Measurements from ENCODE around the gene HOXA6.

HOXA6 gene

DNA sequence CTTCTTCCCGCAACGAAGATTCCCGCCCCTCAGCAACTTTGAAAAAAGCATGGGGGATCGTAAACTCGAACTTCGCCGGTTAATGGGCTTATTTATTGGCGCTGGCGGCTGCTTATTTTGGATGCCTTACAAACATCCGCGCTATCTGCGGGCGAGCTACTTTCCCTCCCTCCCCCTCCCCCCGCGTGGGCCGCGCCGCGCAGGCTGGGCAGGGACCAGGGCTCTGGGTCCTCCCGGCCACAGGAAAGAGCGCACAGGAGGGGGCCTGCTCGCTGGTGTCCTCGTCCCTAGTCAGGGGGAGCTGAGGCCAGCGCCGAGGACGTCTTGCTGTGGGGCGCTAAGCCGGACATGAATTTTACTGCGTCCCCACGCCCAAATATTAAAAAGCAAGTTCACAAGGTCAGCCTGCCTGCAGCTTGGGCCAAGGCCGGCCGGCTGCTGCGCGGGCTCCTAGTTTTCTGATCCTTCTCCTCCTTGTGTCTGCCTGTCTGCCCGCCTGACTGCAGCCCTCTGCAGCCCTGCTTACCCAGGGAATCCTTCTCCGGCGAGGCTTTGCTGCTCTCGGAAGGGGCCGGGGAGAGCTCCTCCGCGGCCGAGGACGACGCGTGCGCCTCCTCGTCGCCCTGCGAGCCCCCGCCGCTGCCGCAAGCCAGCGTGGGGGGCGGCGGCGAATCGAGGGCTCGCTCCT is 25.4 kb upstream of the HOXA6 start:
- Mint-ChIP-seq H3K36me3 (peaks cover 8% of the 10 kb centered on the region), H3K4me1 (peaks cover 10% of the 10 kb centered on the region), H3K9me3 (no peaks in the 10 kb centered on the region), H3K27ac (peak overlapping the region; percentile 68), H3K4me3 (no peak overlapping the region), H3K27me3 (peaks cover 98% of the 10 kb centered on the region)
- peak; percentile 20 for DNase-seq
- CTCF ChIA-PET, result interaction anchor here (2.3 kb wide), 1 partner anchor 23 kb away, joined by 6 read pairs; no protein-coding TSS in a partner anchor

DNA sequence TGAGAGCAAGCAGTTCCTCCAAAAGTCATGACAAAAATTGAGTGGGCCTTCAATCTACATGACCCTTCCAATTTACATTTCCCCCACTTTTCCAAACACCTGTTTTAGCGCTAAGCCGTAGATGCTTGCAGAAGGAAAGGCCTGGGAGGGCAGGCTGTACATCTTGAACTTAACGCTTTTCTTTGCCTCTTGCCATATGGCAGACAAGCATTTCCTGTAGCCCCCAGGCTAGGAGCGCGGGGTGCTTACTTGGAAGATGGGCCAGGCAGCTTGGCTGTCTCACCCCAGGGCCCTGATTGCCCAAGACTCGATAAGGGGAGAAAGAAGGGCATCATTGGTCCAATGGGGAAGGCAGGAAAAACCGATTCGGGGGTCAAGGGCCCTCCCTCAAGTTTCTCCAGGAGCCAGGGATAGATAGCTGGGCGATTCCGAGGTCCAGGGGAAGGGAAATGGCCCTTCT is 24.8 kb upstream of the HOXA6 start:
- DNase-seq, result peak; percentile 17
- CTCF ChIA-PET, result interaction anchor here (2.3 kb wide), 1 partner anchor 24 kb away, joined by 6 read pairs; no protein-coding TSS in a partner anchor
- peak overlapping the region; percentile 68 for H3K27ac Mint-ChIP-seq
- peaks cover 8% of the 10 kb centered on the region for H3K36me3 Mint-ChIP-seq
- no peaks in the 10 kb centered on the region for H3K9me3 Mint-ChIP-seq
- H3K4me3 Mint-ChIP-seq, result peak overlapping the region; percentile 27
- H3K27me3 Mint-ChIP-seq, result peaks cover 98% of the 10 kb centered on the region
- H3K4me1 Mint-ChIP-seq, result peaks cover 10% of the 10 kb centered on the region

DNA sequence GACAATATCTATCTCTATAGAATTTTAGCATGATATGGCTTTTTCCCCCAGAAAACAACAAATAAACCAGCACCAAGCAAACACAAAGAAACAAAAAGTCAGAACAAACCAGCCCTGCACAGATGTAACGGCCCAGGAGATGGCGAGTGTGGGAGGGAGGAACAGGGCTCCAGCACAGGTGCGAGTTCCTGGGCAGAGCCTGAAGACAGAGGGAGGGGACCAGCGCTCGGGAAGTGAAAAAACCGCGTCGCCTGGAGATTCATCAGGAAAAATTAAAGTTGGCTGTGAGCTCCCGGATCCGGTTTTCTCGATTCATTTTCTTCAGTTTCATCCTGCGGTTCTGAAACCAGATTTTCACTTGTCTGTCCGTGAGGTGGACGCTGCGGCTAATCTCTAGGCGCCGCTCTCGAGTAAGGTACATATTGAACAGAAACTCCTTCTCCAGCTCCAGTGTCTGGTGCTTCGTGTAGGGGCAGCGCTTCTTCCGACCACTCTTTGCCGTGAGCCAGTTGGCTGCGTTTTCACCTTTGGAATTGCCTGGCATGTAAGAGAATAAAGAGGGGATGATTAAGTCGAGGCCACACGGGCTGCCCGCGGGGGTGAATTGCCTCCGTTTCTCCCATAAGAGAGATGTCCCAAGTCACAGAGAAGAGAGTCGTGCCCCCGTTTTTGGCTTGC is 24.2 kb upstream of the HOXA6 start:
- Mint-ChIP-seq H3K4me3 (peak overlapping the region; percentile 27), H3K27me3 (peaks cover 98% of the 10 kb centered on the region), H3K4me1 (peaks cover 14% of the 10 kb centered on the region), H3K36me3 (peaks cover 8% of the 10 kb centered on the region), H3K27ac (peak overlapping the region; percentile 68), H3K9me3 (no peaks in the 10 kb centered on the region)
- DNase-seq, result peak; percentile 19
- CTCF ChIA-PET, result interaction anchor here (2.3 kb wide), 1 partner anchor 24 kb away, joined by 6 read pairs; no protein-coding TSS in a partner anchor

DNA sequence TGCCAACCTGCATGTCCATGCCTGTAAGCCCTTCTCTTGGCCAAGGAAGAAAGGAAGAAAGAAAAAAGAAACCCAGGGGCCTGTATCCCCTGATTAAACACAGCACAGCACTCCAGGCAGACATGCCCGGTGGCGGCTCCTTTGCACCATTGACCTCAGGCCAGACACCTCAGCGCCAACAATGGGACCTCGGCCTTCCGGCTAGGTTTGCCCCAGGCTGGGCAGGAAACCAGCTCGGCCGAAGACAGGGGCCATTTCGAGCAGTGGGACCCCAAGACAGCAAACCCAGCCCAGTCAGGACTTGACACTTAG is 23.7 kb upstream of the HOXA6 start:
- DNase-seq, result no peak
- Mint-ChIP-seq H3K36me3 (peaks cover 8% of the 10 kb centered on the region), H3K4me3 (no peak overlapping the region), H3K27me3 (peaks cover 98% of the 10 kb centered on the region), H3K4me1 (peaks cover 14% of the 10 kb centered on the region), H3K27ac (peak overlapping the region; percentile 67), H3K9me3 (no peaks in the 10 kb centered on the region)
- CTCF ChIA-PET, result interaction anchor here (2.3 kb wide), 1 partner anchor 25 kb away, joined by 6 read pairs; no protein-coding TSS in a partner anchor

DNA sequence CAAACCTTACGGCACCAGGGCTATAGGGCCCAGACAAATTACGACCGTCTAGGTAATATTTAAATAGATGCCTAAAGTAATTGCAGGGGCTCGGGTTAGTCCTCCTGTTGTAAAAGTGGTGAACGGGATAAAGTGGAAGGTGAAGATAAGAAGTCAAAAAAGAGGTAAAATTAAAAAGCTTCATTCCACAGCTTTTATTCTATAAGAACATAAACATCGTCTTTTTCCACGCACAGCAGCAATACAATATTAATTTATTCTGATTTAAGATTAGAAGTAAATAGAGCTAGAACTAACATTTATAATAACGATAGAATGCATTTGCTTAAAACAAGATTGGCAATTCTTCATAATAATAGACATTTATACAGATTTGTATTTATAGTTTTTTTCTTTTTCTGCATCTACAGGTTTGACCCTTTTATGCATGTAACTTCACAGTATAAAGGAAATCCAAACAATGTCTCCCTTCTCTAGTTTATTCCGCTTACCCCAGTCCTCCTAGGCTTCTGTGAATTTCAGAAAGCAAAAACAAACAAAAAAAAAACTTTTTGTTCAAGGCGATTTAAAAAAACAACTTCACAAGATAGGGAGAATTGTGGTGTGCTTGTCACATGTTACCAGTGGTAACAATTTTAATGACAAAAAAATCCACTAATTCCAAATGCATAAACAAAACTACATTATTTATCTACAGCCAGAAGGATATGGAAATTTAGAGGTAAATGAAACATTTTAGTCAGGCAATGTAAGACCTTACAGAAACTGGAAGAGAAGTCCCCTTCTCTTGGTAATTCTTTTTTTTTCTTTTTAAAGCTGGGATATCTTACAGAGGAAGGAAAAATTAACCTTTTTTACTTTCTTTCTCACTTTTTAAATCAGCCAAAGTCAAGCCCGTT is 23.1 kb upstream of the HOXA6 start:
- Mint-ChIP-seq H3K9me3 (no peaks in the 10 kb centered on the region), H3K27me3 (peaks cover 98% of the 10 kb centered on the region), H3K27ac (peak overlapping the region; percentile 79), H3K36me3 (peaks cover 8% of the 10 kb centered on the region), H3K4me1 (peaks cover 14% of the 10 kb centered on the region), H3K4me3 (no peak overlapping the region)
- DNase-seq, result no peak
- CTCF ChIA-PET, result interaction anchor here (0.6 to 2.3 kb wide), 2 partner anchors 25 to 768 kb away, joined by 4 to 6 read pairs; no protein-coding TSS in a partner anchor

DNA sequence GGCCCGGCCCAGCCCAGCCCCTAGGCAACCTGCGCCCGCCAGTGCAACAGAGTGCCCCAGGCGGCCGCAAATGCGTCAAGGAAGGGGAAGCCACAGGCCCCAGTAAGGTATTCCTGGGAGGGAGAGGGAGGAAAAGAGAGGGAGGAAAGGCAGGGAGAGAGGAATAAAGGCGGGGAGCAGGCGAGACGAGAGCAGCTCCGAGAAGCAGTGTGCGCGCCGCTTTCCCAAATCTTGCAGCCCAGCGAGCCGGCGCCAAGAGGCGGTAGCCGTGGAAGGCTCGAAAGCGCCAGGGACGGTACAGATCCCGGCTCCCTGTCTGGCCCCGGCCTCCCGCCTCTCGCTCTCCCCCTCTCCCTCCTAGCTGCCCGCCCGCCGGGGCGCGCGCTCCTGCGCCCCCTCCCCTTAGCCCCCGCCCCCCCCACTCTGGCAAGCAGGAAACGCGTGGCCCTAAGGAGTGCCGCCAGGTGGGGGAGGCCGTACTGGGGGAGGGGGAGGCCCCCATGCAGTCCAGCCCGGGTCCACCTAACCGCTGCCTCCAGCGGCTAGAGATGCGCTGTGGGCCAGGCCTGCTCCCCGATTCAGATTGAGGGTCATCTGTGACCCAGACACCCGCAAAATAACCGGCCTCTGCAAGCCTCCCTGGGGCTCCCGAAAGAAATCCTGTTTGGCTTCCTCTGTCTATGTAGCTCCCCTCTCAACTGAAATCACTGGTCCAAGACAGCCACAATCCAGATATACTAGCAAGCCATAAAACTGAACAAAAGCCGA is 22.3 kb upstream of the HOXA6 start:
- Mint-ChIP-seq H3K36me3 (peaks cover 7% of the 10 kb centered on the region), H3K9me3 (no peaks in the 10 kb centered on the region), H3K27me3 (peaks cover 98% of the 10 kb centered on the region), H3K27ac (peak overlapping the region; percentile 83), H3K4me1 (peaks cover 14% of the 10 kb centered on the region), H3K4me3 (no peak overlapping the region)
- no peak for DNase-seq
- CTCF ChIA-PET, result no interaction called here

DNA sequence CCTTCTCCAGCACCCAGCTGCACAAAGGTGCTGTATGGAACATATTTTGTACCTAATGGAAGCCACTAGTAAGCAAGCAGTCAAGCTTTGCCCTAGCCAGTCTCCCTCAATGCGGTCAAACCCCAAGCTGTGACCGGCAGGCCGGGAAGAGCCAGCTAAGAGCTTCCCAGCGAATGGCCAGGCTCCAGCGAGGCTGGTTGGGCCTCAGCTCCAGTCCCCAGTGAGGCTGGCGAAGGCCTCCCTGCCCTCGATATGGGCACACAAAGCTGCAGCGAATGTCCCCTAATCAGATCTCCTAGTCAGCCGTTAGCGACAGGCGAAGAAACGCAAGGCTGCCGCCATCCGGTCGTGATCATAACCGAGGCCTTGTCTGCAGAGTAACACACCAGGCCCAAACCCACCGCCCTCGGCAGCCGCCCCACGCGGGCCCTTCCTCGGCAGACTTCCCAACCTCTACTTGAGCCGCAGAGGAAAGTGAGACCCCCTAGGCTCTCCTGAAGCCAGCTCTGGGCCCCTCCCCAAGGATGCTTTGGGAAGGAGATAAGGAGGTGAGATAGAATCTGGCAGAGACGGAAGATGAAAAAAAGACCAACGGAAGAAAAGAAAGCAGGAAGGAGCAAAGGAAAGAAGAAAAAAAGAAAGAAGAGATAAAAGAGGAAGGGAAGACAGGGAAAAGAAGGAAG is 20.8 kb upstream of the HOXA6 start:
- no peaks in the 10 kb centered on the region for H3K9me3 Mint-ChIP-seq
- peak overlapping the region; percentile 33 for H3K27ac Mint-ChIP-seq
- peaks cover 6% of the 10 kb centered on the region for H3K36me3 Mint-ChIP-seq
- peaks cover 99% of the 10 kb centered on the region for H3K27me3 Mint-ChIP-seq
- DNase-seq, result no peak
- peak overlapping the region; percentile 15 for H3K4me3 Mint-ChIP-seq
- CTCF ChIA-PET, result interaction anchor here (1.4 to 1.6 kb wide), 3 partner anchors 11 to 74 kb away, joined by 3 to 8 read pairs (median 4); partner anchors contain the start of genes EVX1 and HOXA6
- H3K4me1 Mint-ChIP-seq, result peaks cover 12% of the 10 kb centered on the region

DNA sequence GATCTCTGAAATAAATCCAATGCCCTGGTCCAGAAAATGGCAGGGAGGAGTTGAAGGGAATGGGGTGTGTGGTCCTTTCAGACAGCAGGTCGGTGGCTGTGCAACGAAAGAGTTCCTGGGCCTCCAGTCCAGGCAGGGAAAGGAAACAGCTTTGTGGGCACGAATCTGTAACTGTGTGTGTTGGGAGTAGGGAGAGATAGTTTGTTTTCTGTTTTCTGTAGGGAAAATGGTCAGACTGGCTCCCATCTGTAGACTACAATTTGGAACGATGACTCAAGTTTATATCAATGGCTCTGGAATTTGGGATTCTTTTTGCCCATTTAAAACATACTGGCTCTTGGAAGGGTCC is 20.3 kb upstream of the HOXA6 start:
- H3K27ac Mint-ChIP-seq, result peak overlapping the region; percentile 24
- H3K27me3 Mint-ChIP-seq, result peaks cover 99% of the 10 kb centered on the region
- H3K36me3 Mint-ChIP-seq, result peaks cover 5% of the 10 kb centered on the region
- CTCF ChIA-PET, result interaction anchor here (1.4 to 1.6 kb wide), 3 partner anchors 12 to 74 kb away, joined by 3 to 8 read pairs (median 4); partner anchors contain the start of genes EVX1 and HOXA6
- H3K9me3 Mint-ChIP-seq, result no peaks in the 10 kb centered on the region
- no peak for DNase-seq
- peaks cover 12% of the 10 kb centered on the region for H3K4me1 Mint-ChIP-seq
- peak overlapping the region; percentile 28 for H3K4me3 Mint-ChIP-seq

DNA sequence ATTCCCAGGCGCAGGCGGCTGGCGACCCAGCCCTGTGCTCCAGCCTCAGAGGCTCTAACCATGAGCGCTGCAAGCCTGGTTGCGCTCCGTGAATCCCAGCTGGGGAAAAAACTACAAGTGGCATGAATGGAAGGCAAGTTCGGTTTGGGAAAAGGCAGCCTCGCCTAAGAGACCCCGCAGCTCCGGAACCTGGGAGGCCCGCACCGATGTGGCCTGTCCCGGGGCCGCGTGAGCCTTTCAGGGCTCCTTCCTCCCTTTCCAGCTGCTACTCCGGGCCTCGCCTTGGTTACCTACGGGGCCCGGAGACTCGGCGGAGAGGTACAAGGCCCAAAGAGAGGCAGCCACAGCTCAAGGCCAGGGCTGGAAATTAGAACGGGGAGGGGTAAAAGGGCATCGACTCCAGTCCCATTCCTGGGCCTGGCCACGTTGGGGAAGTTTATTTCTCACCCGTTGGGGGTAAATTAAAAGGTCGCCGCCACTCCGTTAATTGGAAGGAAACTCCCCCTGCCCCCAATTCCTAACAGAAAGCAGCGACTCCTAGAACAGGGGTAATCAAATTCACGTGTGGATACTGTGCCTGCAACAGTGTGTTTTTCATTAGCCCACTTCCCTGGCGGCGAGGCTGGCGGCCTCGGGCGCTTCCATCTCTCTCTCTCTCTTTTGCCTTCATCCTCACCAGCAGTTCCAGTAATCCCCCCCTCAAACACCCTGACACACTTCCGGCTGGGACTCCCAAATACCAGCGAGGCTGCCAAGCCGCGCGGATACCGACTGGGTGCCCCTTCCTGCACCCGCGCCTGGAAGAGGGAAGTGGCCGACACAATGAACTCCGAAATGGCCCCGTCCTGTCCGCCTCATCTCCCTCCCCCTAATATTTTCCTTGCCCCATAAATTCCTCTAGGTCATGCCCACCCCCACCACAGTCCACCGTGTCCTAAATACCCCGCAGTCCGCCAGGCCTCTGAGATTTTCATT is 19.2 kb upstream of the HOXA6 start:
- CTCF ChIA-PET, result interaction anchor here (0.8 to 1.6 kb wide), 2 partner anchors 13 to 20 kb away, joined by 3 to 4 read pairs; no protein-coding TSS in a partner anchor
- H3K27ac Mint-ChIP-seq, result peak overlapping the region; percentile 87
- no peaks in the 10 kb centered on the region for H3K9me3 Mint-ChIP-seq
- peaks cover 10% of the 10 kb centered on the region for H3K4me1 Mint-ChIP-seq
- DNase-seq, result no peak
- peaks cover 99% of the 10 kb centered on the region for H3K27me3 Mint-ChIP-seq
- H3K36me3 Mint-ChIP-seq, result peaks cover 1% of the 10 kb centered on the region
- peak overlapping the region; percentile 37 for H3K4me3 Mint-ChIP-seq

DNA sequence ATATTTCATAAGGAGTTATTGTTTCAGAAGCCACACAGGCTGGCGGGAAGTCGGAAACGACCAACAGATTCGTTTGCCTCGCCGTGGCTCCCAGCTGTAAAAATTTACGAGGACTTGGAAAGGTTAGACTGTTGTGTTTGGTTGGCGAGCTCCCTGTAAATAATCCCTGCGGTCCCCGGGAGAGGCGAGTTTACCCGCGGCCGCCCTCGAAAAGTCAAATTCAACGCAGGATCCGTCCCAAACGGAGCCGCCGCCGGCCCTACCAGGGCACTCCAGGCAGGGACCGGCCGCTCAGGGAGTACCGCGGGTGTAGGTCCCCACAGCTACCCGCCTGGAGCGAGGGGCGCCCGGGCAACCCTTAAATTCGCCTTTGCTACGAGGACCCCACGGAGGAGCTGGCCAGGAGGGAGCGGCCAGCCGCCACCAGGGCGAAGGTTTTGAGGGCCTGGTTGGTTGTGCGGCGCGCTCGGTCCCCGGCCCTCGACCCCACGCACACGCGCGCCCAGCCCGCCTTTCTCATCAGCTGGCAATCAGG is 18.5 kb upstream of the HOXA6 start:
- CTCF ChIA-PET, result interaction anchor here (0.8 kb wide), 1 partner anchor 21 kb away, joined by 3 read pairs; no protein-coding TSS in a partner anchor
- Mint-ChIP-seq H3K4me3 (peak overlapping the region; percentile 41), H3K27me3 (peaks cover 99% of the 10 kb centered on the region), H3K27ac (peak overlapping the region; percentile 87), H3K9me3 (no peaks in the 10 kb centered on the region), H3K4me1 (peaks cover 11% of the 10 kb centered on the region), H3K36me3 (no peaks in the 10 kb centered on the region)
- DNase-seq, result no peak

DNA sequence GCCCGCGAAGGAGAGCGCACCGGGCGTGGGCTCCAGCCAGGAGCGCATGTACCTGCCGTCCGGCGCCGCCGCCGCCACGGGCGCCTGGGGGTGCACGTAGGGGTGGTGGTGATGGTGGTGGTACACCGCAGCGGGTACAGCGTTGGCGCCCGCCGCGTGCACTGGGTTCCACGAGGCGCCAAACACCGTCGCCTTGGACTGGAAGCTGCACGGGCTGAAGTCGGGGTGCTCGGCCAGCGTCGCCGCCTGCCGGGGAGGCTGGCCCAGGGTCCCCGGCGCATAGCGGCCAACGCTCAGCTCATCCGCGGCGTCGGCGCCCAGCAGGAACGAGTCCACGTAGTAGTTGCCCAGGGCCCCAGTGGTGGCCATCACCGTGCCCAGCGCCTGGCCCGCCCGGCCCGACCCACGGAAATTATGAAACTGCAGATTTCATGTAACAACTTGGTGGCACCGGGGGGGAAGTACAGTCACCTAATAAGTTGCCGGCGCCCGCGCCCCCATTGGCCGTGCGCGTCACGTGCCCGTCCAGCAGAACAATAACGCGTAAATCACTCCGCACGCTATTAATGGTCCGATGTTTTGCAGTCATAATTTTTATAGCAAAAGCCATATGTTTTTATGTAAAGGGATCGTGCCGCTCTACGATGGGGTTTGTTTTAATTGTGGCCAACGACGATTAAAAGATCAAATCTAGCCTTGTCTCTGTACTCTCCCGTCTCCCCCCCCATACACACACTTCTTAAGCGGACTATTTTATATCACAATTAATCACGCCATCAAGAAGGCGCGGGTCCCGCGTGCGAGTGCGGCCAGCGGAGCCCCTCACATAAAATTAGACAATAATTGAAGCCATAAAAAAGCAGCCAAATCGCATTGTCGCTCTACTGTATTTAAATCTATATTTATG is 17.8 kb upstream of the HOXA6 start, which contains the start of gene HOXA9:
Gene HOXA9, minus strand, starts transcription at position 449 of the 907 bp plus-strand sequence. Its CDS starts 80 bp downstream, at position 369.
- DNase-seq, result no peak
- CTCF ChIA-PET, result no interaction called here
- peak within 1 kb of the TSS; percentile 87 for H3K27ac Mint-ChIP-seq
- peaks cover 99% of the 10 kb centered on the region for H3K27me3 Mint-ChIP-seq
- peaks cover 13% of the 10 kb centered on the region for H3K4me1 Mint-ChIP-seq
- peak within 1 kb of the TSS; percentile 41 for H3K4me3 Mint-ChIP-seq
- no peaks in the 10 kb centered on the region for H3K9me3 Mint-ChIP-seq
- no peaks in the 10 kb centered on the region for H3K36me3 Mint-ChIP-seq

All from activated naive CD4-positive, alpha-beta T cell treated with anti-CD3 and anti-CD28 coated beads, Interleukin-2, amount 10 ng/mL, durations not matched to agents 7 days and 5 days (primary cell).